ENCODE data around the gene ZSCAN1.
A peak's percentile ranks its signal among the peaks of the same experiment; 100 is the strongest.

Gene ZSCAN1

GRCh38 chr19:58053480-58054156 lies 19.8 kb downstream of the ZSCAN1 start:
- no peak overlapping the region for H3K4me3 ChIP-seq (ENCODE audit: insufficient read depth, low read depth, low read length, poor library complexity, severe bottlenecking)
- no peaks in the 10 kb centered on the region for H3K36me3 ChIP-seq (ENCODE audit: control insufficient read depth, insufficient read depth, low read length)
- DNase-seq = no peak
- no peaks in the 10 kb centered on the region for H3K27me3 ChIP-seq (replicated peaks; ENCODE audit: control insufficient read depth, insufficient read depth, low read length, poor library complexity, severe bottlenecking)
- no peaks in the 10 kb centered on the region for H3K4me1 ChIP-seq (ENCODE audit: control insufficient read depth, insufficient read depth, low read length, poor library complexity, severe bottlenecking)
- peaks cover 14% of the 10 kb centered on the region for H3K9me3 ChIP-seq (ENCODE audit: control insufficient read depth, low read length)
- no peak overlapping the region for H3K27ac ChIP-seq (ENCODE audit: insufficient read depth, low read length, poor library complexity, severe bottlenecking)

DNA sequence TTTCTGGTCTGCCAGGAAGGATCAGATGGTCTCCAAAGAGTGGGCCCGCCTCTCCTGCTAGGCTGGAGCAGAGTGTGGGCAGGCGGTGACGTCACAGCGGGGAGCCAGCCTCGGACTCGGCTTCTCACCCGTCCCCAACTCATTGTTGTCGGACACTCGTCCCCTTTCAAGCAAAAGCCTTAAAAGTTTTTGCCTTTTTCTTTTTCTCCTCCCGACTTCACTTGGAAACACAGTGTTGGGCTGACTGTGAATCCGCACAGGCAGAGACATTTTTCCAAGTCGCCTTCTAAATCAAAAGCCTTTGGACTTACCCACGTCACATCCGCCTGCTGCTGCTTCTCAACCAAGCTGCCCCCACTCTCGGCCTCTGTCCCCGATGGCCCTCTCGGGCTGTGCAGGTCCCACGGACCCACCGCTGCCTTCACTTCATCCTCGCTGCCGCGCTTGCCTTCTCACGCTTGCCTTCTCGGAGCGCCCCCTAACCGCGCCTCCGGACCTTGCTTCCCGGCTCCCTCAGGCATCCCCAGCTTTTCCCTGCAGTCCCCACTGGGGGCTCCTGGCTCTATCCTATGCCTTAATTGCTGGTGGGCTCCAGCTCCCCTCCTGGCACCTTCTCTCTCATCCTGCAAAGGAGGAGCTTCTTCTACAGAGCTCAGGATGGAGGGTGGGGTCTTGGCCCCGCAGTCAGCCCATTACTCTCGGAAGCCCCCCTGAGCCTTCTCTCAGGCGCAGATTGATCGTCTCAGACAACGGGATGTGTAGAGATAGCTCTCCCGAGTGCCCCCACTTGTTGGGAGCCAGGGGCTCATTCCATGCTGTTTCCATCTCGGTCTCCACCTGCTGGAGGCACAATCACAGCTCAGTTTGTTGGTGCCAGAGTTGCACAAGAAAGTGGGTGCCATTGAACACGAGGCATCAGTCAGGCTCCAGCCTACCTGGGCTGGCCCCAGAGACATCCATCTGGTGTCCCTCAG lies 21.4 kb downstream of the ZSCAN1 start:
- H3K4me1 ChIP-seq (ENCODE audit: control insufficient read depth, insufficient read depth, low read length, poor library complexity, severe bottlenecking) = no peaks in the 10 kb centered on the region
- no peak overlapping the region for H3K4me3 ChIP-seq (ENCODE audit: insufficient read depth, low read depth, low read length, poor library complexity, severe bottlenecking)
- DNase-seq = no peak
- H3K36me3 ChIP-seq (ENCODE audit: control insufficient read depth, insufficient read depth, low read length) = no peaks in the 10 kb centered on the region
- peaks cover 8% of the 10 kb centered on the region for H3K9me3 ChIP-seq (ENCODE audit: control insufficient read depth, low read length)
- no peaks in the 10 kb centered on the region for H3K27me3 ChIP-seq (replicated peaks; ENCODE audit: control insufficient read depth, insufficient read depth, low read length, poor library complexity, severe bottlenecking)
- H3K27ac ChIP-seq (ENCODE audit: insufficient read depth, low read length, poor library complexity, severe bottlenecking) = no peak overlapping the region

- Histone ChIP-seq H3K4me1 (ENCODE audit: control insufficient read depth, insufficient read depth, low read length, poor library complexity, severe bottlenecking) (no peaks in the 10 kb centered on the region), H3K9me3 (ENCODE audit: control insufficient read depth, low read length) (peaks cover 12% of the 10 kb centered on the region), H3K36me3 (ENCODE audit: control insufficient read depth, insufficient read depth, low read length) (no peaks in the 10 kb centered on the region), H3K4me3 (ENCODE audit: insufficient read depth, low read depth, low read length, poor library complexity, severe bottlenecking) (no peak overlapping the region), H3K27ac (ENCODE audit: insufficient read depth, low read length, poor library complexity, severe bottlenecking) (no peak overlapping the region), H3K27me3 (replicated peaks; ENCODE audit: control insufficient read depth, insufficient read depth, low read length, poor library complexity, severe bottlenecking) (no peaks in the 10 kb centered on the region)
- DNase-seq = no peak
Measured at GRCh38 chr19:58056261-58056660, 22.4 kb downstream of the ZSCAN1 start.

- Histone ChIP-seq H3K27me3 (replicated peaks; ENCODE audit: control insufficient read depth, insufficient read depth, low read length, poor library complexity, severe bottlenecking) (no peaks in the 10 kb centered on the region), H3K36me3 (ENCODE audit: control insufficient read depth, insufficient read depth, low read length) (no peaks in the 10 kb centered on the region), H3K27ac (ENCODE audit: insufficient read depth, low read length, poor library complexity, severe bottlenecking) (no peak overlapping the region), H3K9me3 (ENCODE audit: control insufficient read depth, low read length) (peaks cover 12% of the 10 kb centered on the region), H3K4me1 (ENCODE audit: control insufficient read depth, insufficient read depth, low read length, poor library complexity, severe bottlenecking) (no peaks in the 10 kb centered on the region), H3K4me3 (ENCODE audit: insufficient read depth, low read depth, low read length, poor library complexity, severe bottlenecking) (no peak overlapping the region)
- no peak for DNase-seq
Measured at GRCh38 chr19:58056861-58057260, 23.0 kb downstream of the ZSCAN1 start.

GRCh38 chr19:58058467-58058866 lies 24.6 kb downstream of the ZSCAN1 start:
- Histone ChIP-seq H3K4me3 (ENCODE audit: insufficient read depth, low read depth, low read length, poor library complexity, severe bottlenecking) (peak overlapping the region; percentile 44), H3K27me3 (replicated peaks; ENCODE audit: control insufficient read depth, insufficient read depth, low read length, poor library complexity, severe bottlenecking) (no peaks in the 10 kb centered on the region), H3K4me1 (ENCODE audit: control insufficient read depth, insufficient read depth, low read length, poor library complexity, severe bottlenecking) (no peaks in the 10 kb centered on the region), H3K36me3 (ENCODE audit: control insufficient read depth, insufficient read depth, low read length) (no peaks in the 10 kb centered on the region), H3K27ac (ENCODE audit: insufficient read depth, low read length, poor library complexity, severe bottlenecking) (no peak overlapping the region), H3K9me3 (ENCODE audit: control insufficient read depth, low read length) (peaks cover 12% of the 10 kb centered on the region)
- DNase-seq = no peak

- Histone ChIP-seq H3K4me3 (ENCODE audit: insufficient read depth, low read depth, low read length, poor library complexity, severe bottlenecking) (peak within 1 kb of the TSS; percentile 44), H3K36me3 (ENCODE audit: control insufficient read depth, insufficient read depth, low read length) (no peaks in the 10 kb centered on the region), H3K27me3 (replicated peaks; ENCODE audit: control insufficient read depth, insufficient read depth, low read length, poor library complexity, severe bottlenecking) (no peaks in the 10 kb centered on the region), H3K4me1 (ENCODE audit: control insufficient read depth, insufficient read depth, low read length, poor library complexity, severe bottlenecking) (no peaks in the 10 kb centered on the region), H3K9me3 (ENCODE audit: control insufficient read depth, low read length) (peaks cover 12% of the 10 kb centered on the region), H3K27ac (ENCODE audit: insufficient read depth, low read length, poor library complexity, severe bottlenecking) (peak within 1 kb of the TSS; percentile 18)
- peak in 1 of 3 donors; percentile 6 for DNase-seq
Measured at GRCh38 chr19:58059003-58059670, 25.3 kb downstream of the ZSCAN1 start, which contains the start of gene ZNF135. Gene ZNF135, plus strand, starts transcription at chr19:58059282. Its CDS starts 721 bp downstream, at chr19:58060003.

DNA sequence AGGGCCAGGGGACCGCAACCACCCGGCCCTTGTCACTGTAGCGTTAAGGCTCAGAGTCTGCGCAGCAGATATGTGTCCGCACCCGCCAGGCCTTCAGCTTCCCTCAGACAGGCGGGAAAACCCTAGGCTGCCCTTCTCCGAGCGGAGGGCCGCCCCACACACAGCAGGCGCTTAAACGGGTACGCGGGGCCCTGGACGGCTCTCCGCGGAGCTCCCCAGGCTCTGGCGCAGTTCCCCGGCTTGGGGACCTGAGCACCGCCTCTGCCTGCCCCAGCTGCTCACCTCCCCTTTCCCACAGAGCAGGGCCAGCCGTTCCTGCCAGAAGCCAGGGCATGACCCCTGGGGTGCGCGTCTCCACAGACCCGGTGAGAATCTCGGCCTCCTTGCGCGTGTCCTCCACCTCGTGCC lies 25.9 kb downstream of the ZSCAN1 start:
- Histone ChIP-seq H3K36me3 (ENCODE audit: control insufficient read depth, insufficient read depth, low read length) (no peaks in the 10 kb centered on the region), H3K27me3 (replicated peaks; ENCODE audit: control insufficient read depth, insufficient read depth, low read length, poor library complexity, severe bottlenecking) (no peaks in the 10 kb centered on the region), H3K4me3 (ENCODE audit: insufficient read depth, low read depth, low read length, poor library complexity, severe bottlenecking) (peak overlapping the region; percentile 44), H3K9me3 (ENCODE audit: control insufficient read depth, low read length) (peaks cover 9% of the 10 kb centered on the region), H3K27ac (ENCODE audit: insufficient read depth, low read length, poor library complexity, severe bottlenecking) (peak overlapping the region; percentile 18), H3K4me1 (ENCODE audit: control insufficient read depth, insufficient read depth, low read length, poor library complexity, severe bottlenecking) (no peaks in the 10 kb centered on the region)
- DNase-seq = no peak

DNA sequence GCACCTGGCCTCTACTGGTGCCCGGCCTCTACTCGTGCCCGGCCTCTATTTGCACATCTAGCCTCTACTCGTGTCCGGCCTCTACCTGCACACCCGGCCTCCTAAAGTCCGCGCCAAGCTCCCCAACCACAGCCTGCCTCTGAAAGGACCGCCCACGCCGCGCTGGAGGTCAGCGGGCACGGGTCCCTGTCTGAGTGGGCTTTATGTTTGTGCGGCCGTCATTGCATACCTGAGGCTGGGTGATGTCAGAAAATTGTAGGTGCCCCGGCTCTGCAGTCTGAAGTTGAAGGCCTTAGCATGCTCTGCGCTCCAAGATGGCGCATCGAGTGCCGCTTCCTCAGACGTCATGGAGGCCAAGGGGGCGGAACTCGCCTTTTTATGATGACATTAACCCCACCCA lies 26.4 kb downstream of the ZSCAN1 start:
- no peak overlapping the region for H3K27ac ChIP-seq (ENCODE audit: insufficient read depth, low read length, poor library complexity, severe bottlenecking)
- H3K4me3 ChIP-seq (ENCODE audit: insufficient read depth, low read depth, low read length, poor library complexity, severe bottlenecking) = no peak overlapping the region
- H3K36me3 ChIP-seq (ENCODE audit: control insufficient read depth, insufficient read depth, low read length) = no peaks in the 10 kb centered on the region
- no peaks in the 10 kb centered on the region for H3K4me1 ChIP-seq (ENCODE audit: control insufficient read depth, insufficient read depth, low read length, poor library complexity, severe bottlenecking)
- no peak for DNase-seq
- no peaks in the 10 kb centered on the region for H3K27me3 ChIP-seq (replicated peaks; ENCODE audit: control insufficient read depth, insufficient read depth, low read length, poor library complexity, severe bottlenecking)
- H3K9me3 ChIP-seq (ENCODE audit: control insufficient read depth, low read length) = peaks cover 9% of the 10 kb centered on the region

GRCh38 chr19:58063712-58064111 lies 29.9 kb downstream of the ZSCAN1 start:
- H3K9me3 ChIP-seq (ENCODE audit: control insufficient read depth, low read length) = peaks cover 28% of the 10 kb centered on the region
- H3K27me3 ChIP-seq (replicated peaks; ENCODE audit: control insufficient read depth, insufficient read depth, low read length, poor library complexity, severe bottlenecking) = no peaks in the 10 kb centered on the region
- H3K4me1 ChIP-seq (ENCODE audit: control insufficient read depth, insufficient read depth, low read length, poor library complexity, severe bottlenecking) = no peaks in the 10 kb centered on the region
- no peaks in the 10 kb centered on the region for H3K36me3 ChIP-seq (ENCODE audit: control insufficient read depth, insufficient read depth, low read length)
- H3K27ac ChIP-seq (ENCODE audit: insufficient read depth, low read length, poor library complexity, severe bottlenecking) = no peak overlapping the region
- H3K4me3 ChIP-seq (ENCODE audit: insufficient read depth, low read depth, low read length, poor library complexity, severe bottlenecking) = no peak overlapping the region
- DNase-seq = no peak

Data from effector memory CD4-positive, alpha-beta T cell (primary cell).